Stimulated activated effector memory CD8-positive, alpha-beta T cell treated with anti-CD3 and anti-CD28 coated beads, Interleukin-12 subunit alpha, Interleukin-12 subunit beta, amount 100 ng/mL, for 72 hours (primary cell): ENCODE results near the gene NR2F6.
A peak's percentile ranks its signal among the peaks of the same experiment; 100 is the strongest.

Experiments
- ATAC-seq: fragments of 150-1000 bp; cut with Tn5 transposase; 2 replicates; pipeline ENCODE4 v1.10.0; 2021
- DNase-seq, 2 donors: peaks; one replicate each; pipeline ENCODE4 v3.0.0; 2021 to 2022; ENCODE audit warnings: low spot score in 2 of 2
- H3K27ac Mint-ChIP-seq: one replicate; pipeline ENCODE4 v1.8.0; 2022; ENCODE audit warnings: mild to moderate bottlenecking, mixed read lengths
- H3K36me3 Mint-ChIP-seq: one replicate; pipeline ENCODE4 v1.8.0; 2022; ENCODE audit warnings: mild to moderate bottlenecking, mixed read lengths
- H3K4me1 Mint-ChIP-seq: one replicate; pipeline ENCODE4 v1.8.0; 2022; ENCODE audit warnings: mixed read lengths
- H3K4me3 Mint-ChIP-seq: one replicate; pipeline ENCODE4 v1.8.0; 2022; ENCODE audit warnings: mild to moderate bottlenecking, mixed read lengths
- H3K9me3 Mint-ChIP-seq: one replicate; pipeline ENCODE4 v1.8.0; 2022; ENCODE audit warnings: mixed read lengths

NR2F6 gene

DNA sequence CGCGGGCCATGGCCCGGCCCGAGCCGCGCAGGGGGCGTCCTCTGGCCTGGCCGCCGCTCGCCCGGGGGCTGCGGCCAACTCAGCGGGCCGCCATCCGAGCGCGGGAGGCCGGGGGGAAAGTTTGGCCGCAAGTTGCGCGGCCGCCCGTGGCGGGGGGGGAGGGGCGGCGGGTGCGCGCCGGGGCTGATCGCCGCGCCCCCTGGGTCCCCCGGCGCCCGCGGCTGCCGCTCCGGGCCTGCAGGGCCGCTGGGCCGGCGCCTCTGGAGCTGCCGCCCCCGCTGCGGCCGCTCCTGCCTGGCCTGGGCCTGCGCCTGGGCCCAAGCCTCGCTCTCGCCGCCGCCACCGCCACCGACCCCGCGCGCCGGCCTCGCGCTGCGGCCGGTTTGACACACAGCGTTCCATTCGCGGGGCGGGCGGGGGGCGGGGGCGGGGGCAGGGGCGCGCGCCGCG lies at the start of gene NR2F6:
NR2F6 (minus strand) TSS at position 385 of the 450 bp plus-strand sequence. CDS start 699 bp downstream, outside the sequence.
- peaks cover 6% of the 10 kb centered on the region for H3K36me3 Mint-ChIP-seq
- ATAC-seq (no peak), DNase-seq (peak in 1 of 2 donors; percentile 75)
- no peaks in the 10 kb centered on the region for H3K9me3 Mint-ChIP-seq
- peak within 1 kb of the TSS; percentile 79 for H3K4me3 Mint-ChIP-seq
- peaks cover 22% of the 10 kb centered on the region for H3K4me1 Mint-ChIP-seq
- peak within 1 kb of the TSS; percentile 74 for H3K27ac Mint-ChIP-seq

DNA sequence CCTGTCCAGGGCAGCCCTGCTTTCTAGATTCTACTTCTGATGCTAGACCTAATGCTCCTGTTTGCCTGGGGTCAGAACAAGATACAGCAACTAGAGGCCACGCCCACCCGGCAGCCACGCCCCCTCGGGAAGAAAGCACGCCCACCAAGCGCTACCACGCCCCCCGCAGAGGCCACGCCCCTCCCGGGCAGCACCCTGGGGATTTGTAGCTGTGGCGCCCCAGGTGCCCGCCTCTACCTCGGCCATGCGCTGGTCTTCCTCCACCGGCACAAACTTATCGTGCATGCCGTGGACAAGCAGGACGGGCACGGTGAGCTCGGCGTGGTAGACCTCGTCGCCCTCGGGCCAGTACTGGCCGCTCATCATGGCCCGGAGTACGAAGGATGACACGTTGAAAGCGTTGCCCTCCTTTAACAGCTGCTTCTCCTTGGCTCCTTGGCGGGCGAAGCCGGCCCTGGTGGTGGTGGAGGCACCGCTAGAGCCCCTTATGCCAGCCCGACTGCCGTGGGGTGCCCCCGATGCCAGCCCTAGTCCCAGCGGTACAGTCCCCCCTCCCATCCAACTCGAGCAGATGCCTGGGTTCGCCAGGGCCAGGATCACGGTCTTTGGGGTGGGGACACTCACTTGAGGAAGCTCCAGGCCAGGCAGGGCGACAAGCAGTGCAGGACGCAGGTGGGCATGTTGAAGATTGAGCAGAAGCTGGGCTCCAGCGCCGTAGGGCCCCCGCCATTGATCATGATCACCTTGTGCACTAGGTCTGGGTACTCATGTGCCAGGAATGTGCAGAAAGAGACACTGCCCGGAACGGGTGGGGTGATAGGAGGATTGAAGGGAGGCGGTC lies 48.6 kb upstream of the NR2F6 start:
- H3K4me1 Mint-ChIP-seq: peaks cover 5% of the 10 kb centered on the region
- H3K9me3 Mint-ChIP-seq: no peaks in the 10 kb centered on the region
- DNase-seq (peak; percentile 58 to 79), ATAC-seq (peak; percentile 8)
- H3K36me3 Mint-ChIP-seq: no peaks in the 10 kb centered on the region
- H3K4me3 Mint-ChIP-seq: no peak overlapping the region
- no peak overlapping the region for H3K27ac Mint-ChIP-seq

DNA sequence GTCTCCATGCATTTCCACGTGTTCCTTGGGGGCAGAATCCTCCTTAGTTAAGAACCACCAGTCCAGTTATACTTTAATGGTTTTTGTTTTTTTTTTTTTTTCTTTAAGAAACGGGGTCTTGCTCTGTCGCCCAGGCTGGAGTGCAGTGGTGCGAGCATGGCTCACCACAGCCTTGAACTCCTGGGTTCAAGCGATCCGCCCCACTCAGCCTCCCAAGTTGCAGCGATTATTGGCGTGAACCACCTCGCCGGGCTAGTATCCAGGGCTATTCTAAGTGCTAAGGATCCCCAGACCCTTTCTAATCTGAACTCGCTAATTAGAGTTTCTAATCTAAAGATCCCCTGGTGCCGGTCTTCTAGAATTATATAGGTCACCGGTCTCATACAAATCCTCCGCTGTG lies 47.9 kb upstream of the NR2F6 start:
- H3K9me3 Mint-ChIP-seq: no peaks in the 10 kb centered on the region
- H3K27ac Mint-ChIP-seq: no peak overlapping the region
- H3K36me3 Mint-ChIP-seq: no peaks in the 10 kb centered on the region
- peaks cover 5% of the 10 kb centered on the region for H3K4me1 Mint-ChIP-seq
- no peak for ATAC-seq
- DNase-seq: no peak
- no peak overlapping the region for H3K4me3 Mint-ChIP-seq

DNA sequence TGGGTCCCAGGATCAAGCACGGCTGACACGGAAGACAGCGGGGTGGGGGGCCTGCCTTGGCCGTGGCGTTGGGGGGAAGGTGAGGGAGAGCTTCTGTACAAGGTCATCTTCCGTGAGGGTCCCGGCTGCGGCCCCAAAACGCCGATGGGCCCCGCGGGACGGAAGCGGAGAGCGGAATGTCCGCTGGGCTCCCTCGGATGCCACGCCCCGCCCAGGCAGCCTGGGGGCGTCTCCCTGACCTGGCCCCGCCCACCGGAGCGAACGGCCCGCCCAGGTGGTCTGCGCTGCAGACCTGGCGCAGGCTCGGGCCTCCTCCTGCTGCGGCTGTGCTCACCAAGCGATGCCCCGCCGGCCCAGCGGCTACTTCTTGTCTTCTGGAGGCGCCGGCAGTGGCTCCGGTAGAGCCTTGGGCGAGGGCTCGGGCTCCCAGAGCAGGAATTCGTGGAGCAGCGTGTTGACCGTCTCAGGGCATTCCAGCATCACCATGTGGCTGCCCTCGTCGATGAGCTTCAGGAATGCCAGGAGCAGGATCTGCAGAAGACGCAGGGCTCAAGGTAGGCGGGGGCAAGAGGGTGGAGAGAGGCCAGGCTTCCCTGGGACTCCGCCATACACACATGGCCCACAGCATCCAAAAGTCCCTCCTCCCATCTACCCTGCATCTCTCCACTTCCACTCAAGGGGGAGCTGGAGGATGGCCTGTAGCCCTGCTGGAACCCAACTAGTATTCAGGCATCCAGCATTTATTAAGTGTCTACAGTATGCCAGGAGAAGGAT lies 46.8 kb upstream of the NR2F6 start:
- ATAC-seq (peak; percentile 96), DNase-seq (peak; percentile 91 to 93)
- Mint-ChIP-seq H3K4me1 (peaks cover 5% of the 10 kb centered on the region), H3K9me3 (no peaks in the 10 kb centered on the region), H3K4me3 (peak overlapping the region; percentile 88), H3K27ac (peak overlapping the region; percentile 70), H3K36me3 (no peaks in the 10 kb centered on the region)

DNA sequence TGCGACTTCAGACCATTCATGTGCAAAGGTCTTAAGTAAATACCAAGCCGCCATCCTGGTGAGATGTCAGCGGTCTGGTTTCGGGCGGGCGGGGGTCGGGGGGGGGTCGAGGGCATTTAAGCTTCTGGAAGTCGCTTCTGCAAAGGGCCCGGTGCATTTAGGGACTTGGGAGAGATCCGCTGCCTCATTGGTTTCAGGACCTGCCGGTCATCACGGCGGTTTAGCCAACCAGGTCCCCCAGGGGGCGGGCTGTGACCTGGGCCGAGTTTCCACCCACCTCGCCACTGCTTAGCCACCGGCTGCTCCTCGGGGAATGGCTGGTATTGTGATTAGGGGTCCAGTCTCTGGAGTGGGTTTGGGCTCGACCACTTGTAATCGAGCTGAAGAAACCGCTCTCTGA lies 43.8 kb upstream of the NR2F6 start:
- DNase-seq: peak in 1 of 2 donors; percentile 74
- peak; percentile 39 for ATAC-seq
- H3K4me3 Mint-ChIP-seq: no peak overlapping the region

DNA sequence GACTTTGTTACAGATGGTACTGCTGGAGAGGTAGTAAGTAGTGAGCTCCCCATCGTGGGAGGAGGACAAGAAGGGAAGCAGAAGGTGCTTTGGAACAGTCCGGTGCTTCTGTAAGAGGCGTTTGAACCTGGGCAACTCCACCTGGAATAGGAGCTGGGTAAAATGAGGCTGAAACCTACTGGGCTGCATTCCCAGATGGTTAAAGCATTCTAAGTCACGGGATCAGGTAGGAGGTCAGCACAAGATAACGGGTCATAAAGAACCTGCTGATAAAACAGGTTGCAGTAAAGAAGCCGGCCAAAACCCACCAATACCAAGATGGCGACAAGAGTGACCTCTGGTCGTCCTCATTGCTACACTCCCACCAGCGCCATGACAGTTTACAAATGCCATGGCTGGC lies 41.0 kb upstream of the NR2F6 start:
- Mint-ChIP-seq H3K36me3 (peaks cover 8% of the 10 kb centered on the region), H3K4me3 (no peak overlapping the region), H3K9me3 (no peaks in the 10 kb centered on the region), H3K27ac (no peak overlapping the region), H3K4me1 (peaks cover 16% of the 10 kb centered on the region)
- ATAC-seq: no peak
- no peak for DNase-seq

More for the DNA sequence above, 43.8 kb upstream of the NR2F6 start:
- Mint-ChIP-seq H3K36me3 (no peaks in the 10 kb centered on the region), H3K27ac (no peak overlapping the region), H3K9me3 (no peaks in the 10 kb centered on the region), H3K4me1 (peaks cover 5% of the 10 kb centered on the region)

DNA sequence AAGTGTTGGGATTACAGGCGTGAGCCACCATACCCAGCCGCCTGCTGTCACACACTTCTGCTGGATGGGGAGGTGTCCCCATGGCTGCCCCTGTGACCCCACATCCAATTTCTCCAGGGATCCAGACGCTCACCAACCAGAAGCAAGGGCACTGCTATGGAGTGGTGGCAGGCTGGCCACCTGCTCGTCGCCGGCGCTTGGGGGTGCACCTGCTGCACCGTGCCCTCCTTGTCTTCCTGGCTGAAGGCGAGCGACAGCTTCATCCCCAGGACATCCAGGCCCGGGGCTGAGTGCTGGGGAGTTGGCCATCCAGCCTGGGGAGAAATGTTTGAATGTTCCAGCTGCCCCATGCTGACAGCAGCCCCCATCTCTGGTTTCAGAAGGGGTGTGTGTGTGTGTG lies 40.5 kb upstream of the NR2F6 start:
- Mint-ChIP-seq H3K36me3 (peaks cover 8% of the 10 kb centered on the region), H3K4me1 (peaks cover 14% of the 10 kb centered on the region), H3K9me3 (no peaks in the 10 kb centered on the region), H3K4me3 (no peak overlapping the region), H3K27ac (no peak overlapping the region)
- DNase-seq (no peak), ATAC-seq (no peak)

DNA sequence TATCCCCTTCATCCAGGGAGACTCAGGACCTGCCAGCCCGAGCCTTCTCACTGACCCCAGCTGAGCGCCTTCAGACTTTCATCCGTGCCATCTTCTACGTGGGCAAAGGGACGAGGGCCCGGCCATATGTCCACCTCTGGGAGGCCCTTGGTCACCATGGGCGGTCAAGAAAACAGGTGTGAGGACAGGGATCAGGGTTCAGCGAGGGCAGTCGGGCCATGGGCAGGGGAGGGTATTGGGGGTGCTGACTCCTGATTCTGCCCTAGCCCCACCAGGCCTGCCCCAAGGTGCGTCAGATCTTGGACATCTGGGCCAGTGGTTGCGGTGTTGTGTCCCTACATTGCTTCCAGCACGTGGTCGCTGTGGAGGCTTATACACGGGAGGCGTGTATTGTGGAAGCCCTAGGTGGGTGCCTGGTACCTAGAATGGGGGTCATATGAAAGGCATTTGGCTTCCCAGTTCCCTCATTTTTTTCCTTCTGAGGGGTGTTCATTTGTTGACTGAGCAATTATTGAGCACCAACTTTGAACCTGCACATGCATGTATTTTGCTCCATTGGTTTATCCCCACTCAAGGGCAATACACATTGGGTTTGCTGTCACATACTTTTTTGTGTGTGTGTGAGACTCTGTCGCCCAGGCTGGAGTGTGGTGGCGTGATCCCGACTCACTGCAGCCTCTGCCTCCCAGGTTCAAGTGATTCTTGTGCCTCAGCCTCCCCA lies 39.9 kb upstream of the NR2F6 start:
- no peak for ATAC-seq
- no peak overlapping the region for H3K27ac Mint-ChIP-seq
- no peak overlapping the region for H3K4me3 Mint-ChIP-seq
- peaks cover 8% of the 10 kb centered on the region for H3K36me3 Mint-ChIP-seq
- DNase-seq: no peak
- peaks cover 14% of the 10 kb centered on the region for H3K4me1 Mint-ChIP-seq
- H3K9me3 Mint-ChIP-seq: no peaks in the 10 kb centered on the region

DNA sequence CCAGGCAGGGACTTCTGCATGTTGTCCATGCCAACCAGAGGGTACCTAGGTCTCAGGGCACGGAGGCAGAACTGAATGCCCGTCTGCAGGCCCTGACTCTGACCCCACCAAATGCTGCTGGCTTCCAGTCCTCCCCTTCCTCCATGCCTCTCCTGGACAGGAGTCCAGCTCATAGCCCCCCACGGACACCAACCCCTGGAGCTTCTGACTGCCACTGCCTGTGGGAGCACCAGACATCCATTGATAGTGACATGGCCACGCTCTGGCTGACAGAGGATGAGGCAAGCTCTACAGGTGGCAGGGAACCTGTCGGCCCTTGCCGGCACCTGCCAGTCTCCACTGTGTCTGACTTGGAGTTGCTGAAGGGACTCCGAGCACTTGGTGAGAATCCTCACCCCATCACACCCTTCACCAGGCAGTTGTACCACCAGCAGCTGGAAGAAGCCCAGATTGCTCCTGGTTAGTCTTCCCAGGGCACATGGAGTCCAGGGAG lies 37.8 kb upstream of the NR2F6 start:
- peaks cover 14% of the 10 kb centered on the region for H3K4me1 Mint-ChIP-seq
- H3K9me3 Mint-ChIP-seq: no peaks in the 10 kb centered on the region
- DNase-seq (no peak), ATAC-seq (no peak)
- peaks cover 12% of the 10 kb centered on the region for H3K36me3 Mint-ChIP-seq
- no peak overlapping the region for H3K27ac Mint-ChIP-seq
- H3K4me3 Mint-ChIP-seq: peak overlapping the region; percentile 81

DNA sequence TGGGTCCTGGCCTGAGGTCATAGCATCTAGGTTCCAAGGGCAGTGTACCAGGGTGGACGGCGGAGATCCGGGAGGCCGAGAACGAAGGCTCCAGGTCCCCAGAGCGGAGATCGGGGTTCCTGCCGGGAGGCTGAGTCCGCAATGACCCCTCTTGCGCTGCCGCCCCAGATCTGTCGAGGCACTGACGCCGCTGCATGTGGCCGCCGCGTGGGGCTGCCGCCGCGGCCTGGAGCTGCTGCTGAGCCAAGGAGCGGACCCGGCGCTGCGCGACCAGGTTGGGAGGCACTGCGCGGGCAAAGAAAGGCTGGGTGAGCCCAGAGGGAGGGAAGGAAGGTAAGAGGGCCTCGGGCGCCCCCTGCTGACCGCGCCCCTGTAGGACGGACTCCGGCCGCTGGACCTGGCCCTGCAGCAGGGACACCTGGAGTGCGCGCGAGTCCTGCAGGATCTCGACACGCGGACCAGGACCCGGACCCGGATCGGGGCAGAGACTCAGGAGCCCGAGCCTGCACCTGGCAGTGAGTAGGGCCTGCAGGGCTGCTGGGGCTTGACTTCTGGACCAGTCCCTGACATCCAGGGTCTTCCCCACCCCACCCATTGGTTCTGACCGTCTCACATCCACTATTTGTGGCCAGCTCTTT lies 36.9 kb upstream of the NR2F6 start:
- peak; percentile 81 to 89 for DNase-seq

DNA sequence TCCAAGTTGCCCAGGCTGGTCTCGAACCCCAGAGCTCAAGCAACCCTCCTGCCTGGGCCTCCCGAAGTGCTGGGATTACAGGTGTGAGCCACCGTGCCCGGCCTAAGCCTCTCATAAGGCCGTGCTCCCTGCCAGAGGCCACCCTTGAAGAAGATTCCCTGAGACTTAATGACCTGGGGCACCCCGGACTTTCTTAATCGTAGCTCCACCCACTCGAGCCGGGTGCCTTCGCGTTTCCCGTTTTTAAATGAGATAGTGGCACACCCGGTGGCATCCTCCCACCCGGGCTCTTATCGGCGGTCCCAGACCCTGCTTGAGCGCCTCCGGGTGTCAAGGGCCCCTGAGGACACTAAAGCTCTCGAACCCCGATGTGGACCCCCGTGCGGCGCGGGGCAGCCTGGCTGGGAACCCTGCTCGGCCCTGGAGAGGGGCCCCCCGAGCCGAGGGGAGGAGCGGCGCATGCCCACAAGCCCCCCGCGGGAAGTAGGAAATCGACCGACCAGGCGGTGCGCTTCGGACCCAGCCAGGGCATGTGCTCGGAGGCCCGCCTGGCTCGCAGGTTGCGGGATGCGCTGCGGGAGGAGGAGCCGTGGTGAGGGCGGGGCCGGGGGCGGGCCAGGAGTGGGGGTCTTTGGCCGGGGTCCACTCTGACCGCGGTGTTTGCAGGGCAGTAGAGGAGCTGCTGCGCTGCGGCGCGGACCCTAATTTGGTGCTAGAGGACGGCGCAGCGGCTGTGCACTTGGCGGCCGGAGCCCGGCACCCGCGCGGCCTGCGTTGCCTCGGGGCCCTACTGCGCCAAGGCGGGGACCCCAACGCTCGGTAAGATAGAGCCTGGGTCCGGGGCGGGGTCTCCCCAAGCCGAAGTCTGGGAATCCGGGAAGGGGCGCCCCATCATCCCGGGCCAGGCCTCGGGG lies 35.9 kb upstream of the NR2F6 start, which contains the start of gene ANKLE1:
ANKLE1 (plus strand) TSS at position 511 of the 914 bp plus-strand sequence; CDS start at position 531, 20 bp downstream.
- ATAC-seq (peak; percentile 60), DNase-seq (peak; percentile 57 to 83)
- H3K4me1 Mint-ChIP-seq: peaks cover 14% of the 10 kb centered on the region
- H3K4me3 Mint-ChIP-seq: peak within 1 kb of the TSS; percentile 81
- H3K36me3 Mint-ChIP-seq: peaks cover 28% of the 10 kb centered on the region
- H3K27ac Mint-ChIP-seq: no peak within 1 kb of the TSS
- H3K9me3 Mint-ChIP-seq: no peaks in the 10 kb centered on the region

More for the DNA sequence above, 36.9 kb upstream of the NR2F6 start:
- no peaks in the 10 kb centered on the region for H3K9me3 Mint-ChIP-seq
- peak; percentile 92 for ATAC-seq
- H3K27ac Mint-ChIP-seq: no peak overlapping the region
- peak overlapping the region; percentile 81 for H3K4me3 Mint-ChIP-seq
- H3K36me3 Mint-ChIP-seq: peaks cover 19% of the 10 kb centered on the region
- H3K4me1 Mint-ChIP-seq: peaks cover 14% of the 10 kb centered on the region

DNA sequence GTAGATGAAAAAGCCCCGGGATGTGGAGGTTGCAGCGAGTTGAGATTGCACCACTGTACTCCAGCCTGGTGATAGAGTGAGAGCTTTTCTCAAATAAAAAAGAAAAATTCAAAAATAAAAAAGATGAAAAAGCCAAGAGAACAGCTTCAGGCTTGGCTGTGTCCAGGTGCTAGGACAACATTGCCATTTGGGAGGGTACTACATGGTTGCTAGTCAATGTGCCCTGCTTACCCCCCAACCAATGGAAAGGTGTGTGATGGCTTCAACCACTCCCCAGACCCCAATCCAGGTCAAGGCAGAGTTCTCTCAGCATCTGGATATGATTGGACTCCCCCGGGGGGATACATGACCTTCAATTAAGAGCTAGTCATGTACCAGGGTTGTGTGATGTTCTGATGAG lies 33.7 kb upstream of the NR2F6 start:
- Mint-ChIP-seq H3K9me3 (no peaks in the 10 kb centered on the region), H3K36me3 (peaks cover 49% of the 10 kb centered on the region)
- ATAC-seq: no peak

DNA sequence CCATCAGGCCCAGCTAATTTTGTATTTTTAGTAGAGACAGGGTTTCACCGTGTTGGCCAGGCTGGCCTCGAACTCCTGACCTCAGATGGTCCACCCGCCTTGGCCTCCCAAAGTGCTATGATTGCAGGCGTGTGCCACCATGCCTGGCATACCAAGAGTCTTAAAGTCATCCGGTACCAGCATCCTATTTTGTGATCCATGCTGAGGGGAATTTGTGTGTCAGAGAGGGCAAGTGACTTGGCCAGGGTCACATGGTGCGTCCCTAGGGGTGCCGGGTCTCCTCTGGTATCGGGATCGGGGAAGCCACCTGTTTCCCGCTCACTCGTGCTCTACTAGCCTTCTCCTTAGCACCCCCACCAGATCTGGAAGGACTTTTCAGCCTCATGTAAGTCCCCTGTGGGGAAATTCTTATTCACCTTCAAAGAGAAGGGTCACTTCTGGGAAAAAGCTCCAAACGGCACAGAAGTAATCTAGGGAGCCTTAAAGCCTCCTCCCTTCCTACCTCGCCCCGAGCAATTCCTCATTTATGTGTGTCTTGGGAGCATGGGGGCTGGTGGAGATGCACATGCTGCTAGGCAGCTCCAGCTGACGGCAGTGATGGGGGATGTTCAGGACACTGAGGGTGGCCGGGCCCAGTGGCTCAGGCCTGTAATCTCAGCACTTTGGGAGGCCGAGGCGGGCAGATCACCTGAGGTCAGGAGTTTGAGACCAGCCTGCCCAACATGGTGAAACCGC lies 29.9 kb upstream of the NR2F6 start:
- Mint-ChIP-seq H3K4me3 (no peak overlapping the region), H3K9me3 (no peaks in the 10 kb centered on the region), H3K27ac (no peak overlapping the region), H3K36me3 (peaks cover 77% of the 10 kb centered on the region), H3K4me1 (no peaks in the 10 kb centered on the region)
- DNase-seq (no peak), ATAC-seq (no peak)

More for the DNA sequence above, 33.7 kb upstream of the NR2F6 start:
- no peak for DNase-seq
- no peak overlapping the region for H3K27ac Mint-ChIP-seq
- no peak overlapping the region for H3K4me3 Mint-ChIP-seq
- peaks cover 14% of the 10 kb centered on the region for H3K4me1 Mint-ChIP-seq
